Thyroid gland (tissue), 4 donors: ENCODE results near the gene PARP4. TPM values are rescaled to one million over a fixed set of nuclear protein-coding genes. Genes with fewer than 3 reads are reported as not detected.

Experiments used
- DNase-seq, 2 donors: peaks; one replicate each; pipeline ENCODE4 v3.0.0-alpha.2; 2019
- H3K27ac ChIP-seq, 3 donors: fragments of 200-600 bp; sonication (generic); 1 replicate in 2 of 3; 2 replicates in 1 of 3; pipeline ENCODE4 v1.5.1; 2016 to 2019; ENCODE audit warnings: mild to moderate bottlenecking in 1 of 3, moderate library complexity in 1 of 3
- H3K27me3 ChIP-seq: fragments of 200-600 bp; sonication (generic); one replicate; pipeline ENCODE4 v1.5.1; 2019
- H3K36me3 ChIP-seq, 2 donors: fragments of 200-600 bp; sonication (generic); one replicate each; pipeline ENCODE4 v1.5.1; 2016 to 2019
- H3K4me1 ChIP-seq, 2 donors: fragments of 200-600 bp; sonication (generic); one replicate each; pipeline ENCODE4 v1.5.1; 2017 to 2019
- H3K4me3 ChIP-seq, 3 donors: fragments of 200-600 bp; sonication (generic); replicated peaks in 1 of 3; 1 replicate in 2 of 3; 2 replicates in 1 of 3; pipeline ENCODE4 v1.5.1; 2016; ENCODE audit warnings: mild to moderate bottlenecking in 1 of 3
- H3K9me3 ChIP-seq: fragments of 200-600 bp; sonication (generic); one replicate; pipeline ENCODE4 v1.5.1; 2017
- CTCF ChIP-seq, 6 experiments: fragments of 200-600 bp in 3 of 6; fragments of 450-650 bp in 3 of 6; sonication (generic) in 3 of 6; IDR thresholded peaks; one replicate each; pipeline ENCODE4 v1.5.1; 2016 to 2019; ENCODE audit warnings: antibody characterized with exemption in 6 of 6, mild to moderate bottlenecking in 2 of 6, inconsistent platforms in 1 of 6, moderate library complexity in 1 of 6
- POLR2A ChIP-seq, 2 donors: fragments of 450-650 bp; IDR thresholded peaks; one replicate each; pipeline ENCODE4 v1.6.1; 2017; ENCODE audit warnings: antibody characterized with exemption in 2 of 2, mild to moderate bottlenecking in 2 of 2, moderate library complexity in 1 of 2
- WGBS, 2 donors: methylation state at CpG; one replicate each; pipeline ENCODE4 v1.1.5; 2017; 5-methylcytosine and 5-hydroxymethylcytosine counted together
- intact Hi-C: fragments of 100-400 bp; cut with DNase I; formaldehyde crosslinking; loops from one replicate; pipeline ENCODE4 v1.15.1; 2023
- total RNA-seq, 4 donors: library from RNA; depleted of rRNA; stranded (reverse); fragments of >200 nt; gene quantifications; one replicate each; pipeline ENCODE4 v1.2.3, GENCODE V29; 2016

The PARP4 gene
- total RNA-seq, 4 donors from 2014 or later: 52.4 to 71.8 (median 58.6) TPM

- Histone ChIP-seq H3K36me3 (no peaks in the 10 kb centered on the region), H3K4me1 (peaks cover 0 to 5% of the 10 kb centered on the region in 2 donors), H3K27me3 (peaks cover 5% of the 10 kb centered on the region), H3K9me3 (no peaks in the 10 kb centered on the region), H3K27ac (no peak overlapping the region), H3K4me3 (peak overlapping the region in 2 of 3 donors; percentile 26 to 27)
- intact Hi-C loops: no loop called here
- TF ChIP-seq POLR2A (IDR thresholded peaks at IDR 0.05) (no peak), CTCF (IDR thresholded peaks at IDR 0.05) (no peak)
- no peak for DNase-seq
- WGBS, 2 donors: 7 to 31% methylated on average over 3 to 11 of the region's 11 CpGs
Measured at GRCh38 chr13:24541127-24541475, 28.5 kb upstream of the PARP4 start.

GRCh38 chr13:24540236-24541126, 27.9 kb upstream of the PARP4 start:
- Histone ChIP-seq H3K27ac (no peak overlapping the region), H3K4me3 (no peak overlapping the region), H3K36me3 (no peaks in the 10 kb centered on the region), H3K27me3 (peaks cover 5% of the 10 kb centered on the region), H3K4me1 (peaks cover 0 to 5% of the 10 kb centered on the region in 2 donors), H3K9me3 (no peaks in the 10 kb centered on the region)
- TF ChIP-seq CTCF (IDR thresholded peaks at IDR 0.05) (no peak), POLR2A (IDR thresholded peaks at IDR 0.05) (no peak)
- DNase-seq: no peak
- intact Hi-C loops: no loop called here
- 70 to 93% methylated on average over 10 to 16 of the region's 32 CpGs for WGBS, 2 donors

- Histone ChIP-seq H3K9me3 (no peaks in the 10 kb centered on the region), H3K4me1 (peaks cover 0 to 5% of the 10 kb centered on the region in 2 donors), H3K27ac (no peak overlapping the region), H3K27me3 (peaks cover 5% of the 10 kb centered on the region), H3K4me3 (no peak overlapping the region), H3K36me3 (no peaks in the 10 kb centered on the region)
- 92 to 94% methylated on average over 3 to 7 of the region's 11 CpGs for WGBS, 2 donors
- no peak for DNase-seq
- no peak for TF ChIP-seq CTCF (IDR thresholded peaks at IDR 0.05)
- TF ChIP-seq POLR2A (IDR thresholded peaks at IDR 0.05): no peak
- intact Hi-C loops: no loop called here
Measured at GRCh38 chr13:24539500-24540165, 27.1 kb upstream of the PARP4 start.

- Histone ChIP-seq H3K36me3 (no peaks in the 10 kb centered on the region), H3K9me3 (no peaks in the 10 kb centered on the region), H3K27me3 (no peaks in the 10 kb centered on the region), H3K4me3 (no peak overlapping the region), H3K4me1 (no peaks in the 10 kb centered on the region), H3K27ac (no peak overlapping the region)
- DNase-seq: no peak
- intact Hi-C loops: no loop called here
- WGBS, 2 donors: 50 to 86% methylated on average over 1 of the region's 1 CpG
- no peak for TF ChIP-seq POLR2A (IDR thresholded peaks at IDR 0.05)
- TF ChIP-seq CTCF (IDR thresholded peaks at IDR 0.05): no peak
Measured at GRCh38 chr13:24529478-24529877, 16.9 kb upstream of the PARP4 start.
